Measurements from ENCODE around the gene ZNF783. TPM values are rescaled to one million over a fixed set of nuclear protein-coding genes. Genes with fewer than 3 reads are reported as not detected.

Gene ZNF783
- total RNA-seq, 1 donor from 2014 or later = 19.5 TPM

DNA sequence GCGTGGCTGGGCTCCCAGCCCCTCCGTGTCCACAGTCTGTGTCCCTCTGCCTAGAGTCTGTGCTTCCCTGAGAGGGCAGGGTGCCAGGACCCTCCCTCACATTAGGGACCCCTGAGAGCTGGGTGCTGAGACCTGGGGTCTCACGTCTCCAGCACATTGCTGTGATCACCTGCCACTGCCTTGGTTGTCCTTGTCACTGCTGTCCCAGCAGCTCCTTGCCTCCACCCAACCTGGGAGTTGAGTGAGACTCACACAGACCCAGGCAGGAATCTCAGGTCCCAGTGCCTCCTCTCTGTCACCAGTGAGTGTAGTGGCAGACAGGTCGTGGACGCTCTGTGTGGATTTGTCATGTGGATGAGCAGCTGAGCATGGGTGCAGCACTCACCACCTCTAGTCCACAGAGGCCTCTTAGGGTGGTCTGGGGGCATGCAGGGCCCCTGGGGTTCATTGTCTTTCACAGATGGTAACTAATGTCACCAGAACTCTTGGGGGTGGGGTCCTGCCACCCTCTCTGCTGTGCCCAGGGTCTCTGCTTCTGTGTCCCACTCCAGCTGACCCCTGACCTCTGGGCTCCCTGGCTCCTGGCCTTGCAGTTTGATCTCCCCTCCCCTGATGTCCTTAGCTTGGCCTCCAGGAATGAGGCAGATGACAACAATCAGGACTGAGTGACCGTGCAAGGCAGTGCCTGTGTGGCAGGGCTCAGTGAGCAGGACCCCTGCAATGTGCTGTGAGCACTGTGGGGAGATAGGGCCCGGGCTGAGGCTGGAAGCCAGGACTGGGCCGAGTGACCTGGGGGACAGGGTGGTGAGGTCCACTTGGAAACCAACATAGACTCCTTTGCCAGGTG, 18.9 kb downstream of the ZNF783 start:
- intact Hi-C loops (cut with micrococcal nuclease) = loop anchor here (10.0 kb wide), 1 partner anchor 136 kb away; the partner anchor contains the start of gene ZNF398

DNA sequence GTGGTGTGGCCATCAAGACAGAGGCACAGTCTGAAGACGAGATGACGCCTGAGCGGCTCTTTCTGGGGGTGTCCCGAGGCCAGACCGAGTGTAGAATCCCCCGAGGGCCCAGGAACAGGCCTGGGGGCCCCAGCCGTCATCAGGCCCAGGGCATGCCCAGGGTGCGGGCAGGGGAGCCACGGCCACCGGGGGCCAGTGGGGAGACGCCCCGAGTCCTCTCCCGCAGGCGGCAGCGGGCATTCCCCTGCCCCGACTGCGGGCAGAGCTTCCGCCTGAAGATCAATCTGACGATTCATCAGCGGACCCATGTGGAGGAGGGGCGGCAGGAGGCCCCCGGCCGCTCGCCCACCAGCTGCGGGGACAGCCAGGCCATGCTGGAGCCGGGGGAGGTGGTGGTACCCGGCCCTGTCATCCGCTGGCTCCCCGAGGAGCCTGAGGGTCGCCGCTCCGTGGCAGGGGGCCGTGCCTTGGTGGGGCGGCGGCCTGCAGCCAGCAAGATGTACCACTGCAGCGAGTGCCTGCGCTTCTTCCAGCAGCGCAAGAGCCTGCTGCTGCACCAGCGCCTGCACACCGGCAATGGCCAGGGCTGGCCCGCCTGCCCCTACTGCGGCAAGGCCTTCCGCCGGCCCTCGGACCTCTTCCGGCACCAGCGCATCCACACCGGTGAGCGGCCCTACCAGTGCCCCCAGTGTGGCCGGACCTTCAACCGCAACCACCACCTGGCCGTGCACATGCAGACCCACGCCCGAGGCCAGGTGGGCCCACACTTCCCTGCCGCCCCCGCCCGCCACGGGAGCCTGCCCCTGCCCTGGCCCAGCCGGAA, 19.7 kb downstream of the ZNF783 start:
- intact Hi-C loops (cut with micrococcal nuclease) = loop anchor here (10.0 kb wide), 1 partner anchor 137 kb away; the partner anchor contains the start of gene ZNF398

DNA sequence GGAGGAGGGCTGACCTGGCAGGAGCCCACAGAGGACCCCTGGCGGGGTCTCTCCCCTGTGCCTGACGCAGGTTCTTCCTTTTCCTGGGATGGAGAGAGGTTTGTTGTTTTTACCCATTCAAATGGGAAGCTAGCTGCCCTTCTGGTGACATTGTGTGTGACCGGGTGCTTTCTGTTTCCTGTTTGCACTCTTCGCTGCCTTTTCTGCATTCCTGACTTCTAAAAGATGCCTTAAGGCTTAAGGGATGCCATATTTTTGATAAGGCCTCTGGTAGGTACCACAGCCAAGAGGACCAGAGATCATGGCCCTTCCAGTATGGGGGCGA, 20.3 kb downstream of the ZNF783 start:
- intact Hi-C loops (cut with micrococcal nuclease) = loop anchor here (10.0 kb wide), 1 partner anchor 137 kb away; the partner anchor contains the start of gene ZNF398

DNA sequence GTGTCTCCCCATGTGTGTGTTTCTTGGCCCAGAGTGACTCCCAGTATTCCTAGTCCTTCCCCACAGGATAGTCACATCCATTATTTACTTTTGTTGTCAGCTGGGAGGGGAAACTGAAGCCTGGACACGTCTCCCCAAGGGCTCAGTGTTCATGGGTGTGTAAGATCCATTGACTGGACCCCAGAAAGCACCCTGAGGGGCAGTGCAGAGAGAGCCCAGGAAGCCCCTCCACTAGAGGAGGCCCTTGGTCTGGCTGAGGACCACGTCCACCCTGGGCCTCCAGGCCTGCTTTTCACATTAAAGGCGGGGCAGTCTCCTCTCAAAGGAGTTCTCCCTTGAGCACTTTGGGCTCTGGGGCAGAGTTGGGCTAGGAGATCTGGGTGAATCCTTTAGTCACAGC, 21.3 kb downstream of the ZNF783 start:
- intact Hi-C loops (cut with micrococcal nuclease) = loop anchor here (10.0 kb wide), 1 partner anchor 139 kb away; the partner anchor contains the start of gene ZNF398

DNA sequence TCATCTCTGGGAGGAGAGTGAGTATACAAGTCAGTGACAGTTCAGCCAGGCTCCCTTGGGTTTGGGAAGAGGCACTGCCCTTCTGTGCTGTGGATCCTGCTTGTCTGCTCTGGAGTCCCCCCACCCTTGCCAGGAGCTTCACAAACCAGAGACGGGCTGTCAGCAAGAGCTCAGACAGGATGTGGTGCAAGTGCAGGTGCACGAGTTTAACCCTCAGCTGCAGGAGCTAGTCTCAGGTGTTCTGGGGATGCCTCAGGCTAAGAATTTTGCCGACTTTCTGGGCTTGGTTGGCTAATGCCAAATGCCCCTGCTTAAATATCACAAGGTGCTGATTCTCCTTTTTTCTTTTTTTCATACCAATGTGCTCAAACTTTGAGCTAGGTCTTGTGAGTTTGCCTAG, 22.3 kb downstream of the ZNF783 start:
- intact Hi-C loops (cut with micrococcal nuclease) = loop anchor here (10.0 kb wide), 1 partner anchor 140 kb away; the partner anchor contains the start of gene ZNF398

DNA sequence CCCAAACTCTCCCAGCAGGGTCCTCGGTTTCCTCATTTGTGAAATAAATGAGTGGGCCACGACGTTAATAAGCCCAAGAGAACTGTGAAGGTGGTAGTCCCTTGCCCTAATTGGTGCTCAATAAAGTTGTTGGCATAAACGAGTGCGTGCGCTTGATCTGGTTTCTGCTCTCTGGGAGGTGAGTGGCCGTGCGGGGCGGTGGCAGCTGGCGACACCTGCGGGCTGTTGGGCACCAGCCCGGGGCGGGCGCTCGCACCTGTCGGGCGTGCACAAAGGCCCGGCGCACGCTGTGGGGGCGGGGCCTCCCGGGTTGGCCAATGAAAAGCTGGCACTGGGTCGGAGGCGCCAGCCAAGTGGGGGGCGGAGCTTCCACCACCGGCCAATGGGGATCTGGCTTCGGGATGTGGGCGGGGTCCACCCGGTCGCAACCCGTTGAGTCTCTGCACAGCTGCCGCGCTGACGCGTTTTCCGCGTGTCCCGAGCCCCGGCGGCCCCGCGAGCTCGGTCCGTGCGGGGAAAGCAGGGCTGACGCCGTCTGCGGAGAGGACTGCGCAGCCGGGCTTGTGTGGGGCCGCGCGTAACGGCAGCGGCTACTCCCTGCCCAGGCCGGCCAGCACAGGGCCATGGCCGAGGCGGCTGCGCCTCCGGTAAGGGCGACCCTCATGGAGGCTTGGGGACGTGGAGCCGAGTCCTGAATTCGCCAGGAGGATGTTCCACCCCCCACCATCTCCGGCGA, 23.0 kb downstream of the ZNF783 start:
- intact Hi-C loops (cut with micrococcal nuclease) = loop anchor here (1.0 to 10.0 kb wide), 8 partner anchors 23 to 429 kb away; partner anchors contain the start of genes ZNF212, ZNF282, ZNF398 and ZNF783

DNA sequence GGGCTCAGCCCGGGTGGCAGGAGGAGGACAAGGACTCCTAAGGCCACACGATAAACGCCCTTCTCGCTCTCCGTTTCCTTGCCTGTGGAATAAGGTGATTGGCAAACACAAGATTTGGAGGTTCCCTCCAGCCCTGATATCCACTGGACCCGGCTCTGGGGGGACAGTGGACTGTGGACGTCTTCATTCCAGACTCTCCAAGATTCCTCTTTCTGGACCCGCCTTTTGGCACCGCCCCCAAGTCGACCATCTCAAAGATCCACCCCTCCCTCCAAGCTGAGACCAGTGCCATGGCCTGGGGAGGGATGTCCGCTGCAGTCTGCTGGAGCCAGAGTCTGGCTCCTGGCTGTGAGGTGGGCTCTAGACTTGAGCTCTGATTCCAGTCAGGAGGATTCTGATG, 23.6 kb downstream of the ZNF783 start:
- intact Hi-C loops (cut with micrococcal nuclease) = loop anchor here (1.0 to 10.0 kb wide), 8 partner anchors 23 to 429 kb away; partner anchors contain the start of genes ZNF212, ZNF282, ZNF398 and ZNF783

DNA sequence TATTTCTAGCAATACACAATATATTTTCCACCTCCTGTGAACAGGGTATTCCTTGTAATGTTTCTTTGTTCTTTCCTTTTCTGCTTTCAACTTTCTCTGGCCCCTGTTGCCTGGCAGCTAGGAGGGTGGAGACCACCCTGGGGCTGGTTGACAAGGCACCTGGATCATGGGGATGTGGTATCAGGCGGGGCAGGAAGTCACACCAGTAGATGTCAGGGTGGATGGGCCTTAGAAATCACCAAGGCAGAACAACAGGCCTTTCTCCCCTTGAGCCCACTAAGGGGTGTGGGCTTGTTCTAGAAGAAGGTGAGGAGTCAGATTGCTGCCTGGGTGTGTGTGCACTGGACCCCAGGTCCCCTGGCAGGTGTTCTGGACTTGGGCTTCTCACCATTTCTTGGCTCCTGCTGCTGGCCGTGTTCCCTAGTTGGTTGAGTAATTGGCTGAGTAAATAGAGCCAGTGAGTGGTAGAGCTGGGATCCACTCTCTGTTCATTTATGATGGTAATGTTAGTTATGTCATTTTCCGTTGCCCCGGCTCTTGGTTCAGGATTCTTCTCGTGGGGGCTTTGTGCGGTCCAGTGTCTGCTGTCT, 24.9 kb downstream of the ZNF783 start:
- intact Hi-C loops (cut with micrococcal nuclease) = loop anchor here (10.0 kb wide), 1 partner anchor 142 kb away; the partner anchor contains the start of gene ZNF398

DNA sequence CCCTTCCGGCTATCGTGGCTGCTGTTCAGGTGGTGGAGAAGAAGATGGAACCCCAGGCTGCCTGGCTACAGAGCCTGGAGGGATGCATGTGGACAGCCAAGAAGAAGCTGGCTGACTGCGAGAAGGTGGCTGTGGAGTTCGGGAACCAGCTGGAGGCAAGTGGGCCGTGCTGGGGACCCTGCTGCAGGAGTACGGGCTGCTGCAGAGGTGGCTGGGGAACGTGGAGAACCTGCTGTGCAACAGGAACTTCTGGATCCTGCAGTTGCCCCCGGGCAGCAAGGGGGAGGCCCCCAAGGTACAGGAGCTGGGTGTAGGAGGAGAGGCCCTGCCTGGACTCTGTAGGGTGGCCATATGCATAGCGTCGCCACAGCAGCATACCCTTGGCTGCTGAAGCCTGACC, 25.6 kb downstream of the ZNF783 start:
- intact Hi-C loops (cut with micrococcal nuclease) = loop anchor here (10.0 kb wide), 1 partner anchor 143 kb away; the partner anchor contains the start of gene ZNF398

DNA sequence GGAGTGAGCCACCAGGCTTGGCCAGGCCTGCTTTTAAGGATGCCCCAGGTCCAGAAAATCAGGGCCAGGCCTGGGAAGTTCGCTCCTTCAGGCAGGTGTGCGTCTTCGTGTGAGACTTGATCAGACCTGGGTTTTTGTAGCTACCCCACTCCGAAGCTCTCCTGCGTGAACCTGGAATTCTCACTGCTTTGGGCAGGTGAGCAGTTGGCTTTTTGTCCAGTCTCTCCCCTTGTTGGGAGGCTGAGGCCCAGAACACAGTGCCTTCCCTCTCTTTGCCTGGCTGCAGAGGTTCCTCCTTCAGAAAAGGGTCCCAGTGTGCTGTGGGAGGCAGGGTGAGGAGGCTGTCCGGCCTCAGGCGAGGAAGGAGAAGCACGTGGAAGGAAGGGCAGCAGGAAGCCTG, 27.3 kb downstream of the ZNF783 start:
- intact Hi-C loops (cut with micrococcal nuclease) = loop anchor here (10.0 kb wide), 1 partner anchor 144 kb away; the partner anchor contains the start of gene ZNF398

DNA sequence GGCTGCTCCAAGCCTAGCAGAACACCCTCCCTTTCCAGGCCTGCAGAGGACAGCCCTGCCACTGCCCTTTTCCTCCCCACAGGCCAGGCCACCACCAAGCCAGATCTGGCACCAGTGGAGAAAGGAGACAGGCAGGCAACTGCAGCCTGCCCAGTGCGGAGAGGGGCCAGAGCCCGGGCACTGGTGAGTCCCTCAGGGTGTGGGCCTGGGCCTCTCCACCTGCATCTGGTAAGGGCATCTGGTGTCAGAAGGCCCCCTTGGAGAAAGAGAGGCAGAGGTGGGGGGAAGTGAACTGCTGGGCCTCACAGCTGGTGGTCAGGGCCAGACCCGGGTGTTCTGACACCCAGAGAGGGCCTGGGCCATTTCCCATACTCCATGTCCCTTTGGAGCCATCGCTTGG, 27.9 kb downstream of the ZNF783 start:
- intact Hi-C loops (cut with micrococcal nuclease) = loop anchor here (10.0 kb wide), 1 partner anchor 145 kb away; the partner anchor contains the start of gene ZNF398

DNA sequence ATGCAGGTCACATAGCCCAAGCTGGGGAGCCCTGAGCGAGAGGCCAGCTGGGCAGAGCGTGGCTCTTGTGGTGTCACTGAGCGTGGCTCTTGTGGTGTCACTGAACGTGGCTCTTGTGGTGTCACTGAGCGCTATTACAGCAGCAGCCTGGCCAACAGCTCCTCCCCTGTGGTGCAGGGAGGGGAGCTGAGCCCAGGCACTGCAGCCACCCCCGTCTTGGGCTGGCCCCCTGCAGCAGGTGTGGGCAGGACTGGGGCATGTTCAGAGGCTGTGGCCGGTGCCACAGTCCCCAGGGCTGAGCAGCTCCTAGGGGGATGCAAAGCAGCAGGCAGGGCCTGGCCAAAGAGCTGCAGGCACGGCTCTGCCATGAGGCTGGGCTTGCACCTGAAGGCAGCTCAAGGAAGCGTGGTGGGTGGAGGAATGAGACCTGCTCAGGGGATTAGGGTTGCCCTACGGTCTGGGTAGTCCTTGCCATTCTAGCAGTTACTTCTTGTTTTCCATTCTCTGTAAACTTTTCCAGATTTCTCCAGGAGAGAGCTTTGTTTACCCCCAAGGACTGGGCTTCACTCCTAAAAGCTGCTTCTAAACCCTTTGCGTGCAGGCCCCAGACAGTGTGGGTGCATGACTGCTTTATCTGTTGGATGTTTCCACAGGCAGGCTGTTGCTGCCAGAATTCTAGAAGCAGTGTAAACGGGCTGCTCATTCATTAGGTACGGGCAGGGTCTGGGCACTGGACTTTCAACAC, 29.2 kb downstream of the ZNF783 start:
- intact Hi-C loops (cut with micrococcal nuclease) = no loop called here

DNA sequence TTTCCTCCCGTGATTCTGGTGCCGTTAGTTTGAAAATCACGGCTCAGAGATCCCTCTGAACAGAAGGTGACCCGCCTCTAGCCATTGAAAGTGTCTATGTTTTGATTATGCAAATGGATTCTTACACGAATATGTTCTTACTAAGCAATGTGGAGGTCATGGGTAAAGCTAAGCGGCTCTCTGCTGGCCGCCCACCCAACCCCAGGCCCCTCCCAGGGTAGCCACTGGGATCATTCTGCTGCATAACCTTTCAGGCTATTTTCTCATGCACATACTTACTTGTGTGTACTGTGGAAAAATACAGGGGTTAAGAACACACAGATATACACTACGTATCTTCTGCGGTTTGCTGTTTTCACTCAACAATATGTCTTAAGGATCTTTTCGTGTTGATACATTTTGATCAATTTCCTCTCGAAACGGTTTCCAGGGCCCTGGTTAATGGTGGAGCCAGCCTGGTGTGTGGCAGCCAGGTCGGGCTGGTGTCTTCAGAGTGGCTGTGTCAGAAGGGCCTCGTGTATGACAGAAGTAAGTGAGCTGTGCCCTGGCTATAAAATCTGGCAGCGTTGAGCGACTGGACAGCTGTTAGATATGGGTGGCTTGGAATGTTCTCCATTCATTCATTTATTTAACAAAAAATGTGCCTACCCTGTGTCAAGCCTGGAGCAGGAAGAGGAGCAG, 29.9 kb downstream of the ZNF783 start:
- intact Hi-C loops (cut with micrococcal nuclease) = no loop called here

DNA sequence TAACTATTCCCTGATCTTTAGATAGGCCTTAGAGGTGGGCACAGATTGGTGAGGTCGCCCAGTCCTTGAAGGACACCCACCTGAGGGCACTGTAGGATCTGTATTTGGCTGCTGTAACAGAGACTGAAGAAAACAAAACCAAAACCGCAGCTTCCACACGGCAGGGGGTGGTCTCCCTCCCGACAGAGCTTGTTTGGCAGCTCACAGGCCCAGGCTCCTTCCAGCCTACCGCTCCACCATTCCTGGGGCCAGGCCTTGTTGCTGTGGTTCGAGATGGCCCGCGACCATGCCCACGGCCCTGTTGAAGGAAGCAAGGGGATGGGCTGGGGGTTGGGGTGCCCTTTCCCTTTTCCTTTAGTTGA, 30.4 kb downstream of the ZNF783 start:
- intact Hi-C loops (cut with micrococcal nuclease) = no loop called here

DNA sequence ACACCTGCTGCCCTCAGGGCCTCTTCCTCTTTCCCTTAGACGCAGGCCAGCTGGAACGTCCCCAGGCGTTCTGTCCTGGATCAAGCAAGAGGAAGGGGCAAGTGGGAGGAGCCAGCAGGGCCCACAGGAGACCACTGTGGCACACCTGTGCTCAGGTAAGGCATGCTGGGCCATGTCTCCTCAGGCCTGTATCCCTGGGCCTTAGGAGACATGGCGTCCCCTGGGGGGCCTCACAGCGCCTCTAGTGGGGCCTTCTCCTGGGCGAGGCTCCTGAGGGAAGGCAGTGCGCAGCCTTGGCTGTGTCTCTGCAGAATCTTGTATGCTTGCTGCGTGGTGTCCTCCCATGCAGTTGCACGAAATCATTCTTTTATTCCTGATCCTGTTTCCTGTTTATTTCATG, 31.3 kb downstream of the ZNF783 start:
- intact Hi-C loops (cut with micrococcal nuclease) = no loop called here

DNA sequence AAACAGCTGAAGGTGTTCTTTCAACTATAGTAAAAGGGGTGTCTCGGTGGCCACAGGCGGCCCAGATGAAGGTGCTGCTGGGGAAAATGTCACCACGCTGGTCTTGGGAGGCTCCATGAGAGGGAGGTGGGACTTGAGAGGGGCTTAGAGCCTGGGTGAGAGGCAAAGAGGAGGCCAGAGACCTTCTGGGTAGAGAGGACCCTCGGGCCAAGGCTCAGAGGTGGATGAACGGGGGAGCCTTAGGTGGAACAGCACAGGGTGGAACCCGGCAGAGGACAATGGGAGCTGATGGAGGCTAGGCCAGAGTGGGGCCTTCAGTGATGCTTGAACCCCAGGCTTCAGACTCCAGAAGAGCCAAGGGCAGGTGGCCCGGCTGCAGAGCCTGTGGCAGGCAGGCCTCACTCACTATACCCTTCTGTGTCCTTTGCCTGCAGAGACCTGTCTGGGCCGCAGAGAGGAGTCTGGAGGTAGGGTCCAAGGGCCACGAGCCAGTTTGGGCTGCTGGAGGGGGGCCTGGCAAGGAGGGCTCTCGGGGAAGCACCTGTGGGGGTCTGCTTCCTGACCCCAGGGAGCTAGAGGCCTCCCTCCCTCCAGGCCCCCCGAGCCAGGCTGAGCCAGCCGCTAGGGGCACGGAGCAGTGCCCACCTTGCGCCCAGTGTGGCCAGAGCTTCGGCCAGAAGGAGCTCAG, 32.1 kb downstream of the ZNF783 start:
- intact Hi-C loops (cut with micrococcal nuclease) = no loop called here

DNA sequence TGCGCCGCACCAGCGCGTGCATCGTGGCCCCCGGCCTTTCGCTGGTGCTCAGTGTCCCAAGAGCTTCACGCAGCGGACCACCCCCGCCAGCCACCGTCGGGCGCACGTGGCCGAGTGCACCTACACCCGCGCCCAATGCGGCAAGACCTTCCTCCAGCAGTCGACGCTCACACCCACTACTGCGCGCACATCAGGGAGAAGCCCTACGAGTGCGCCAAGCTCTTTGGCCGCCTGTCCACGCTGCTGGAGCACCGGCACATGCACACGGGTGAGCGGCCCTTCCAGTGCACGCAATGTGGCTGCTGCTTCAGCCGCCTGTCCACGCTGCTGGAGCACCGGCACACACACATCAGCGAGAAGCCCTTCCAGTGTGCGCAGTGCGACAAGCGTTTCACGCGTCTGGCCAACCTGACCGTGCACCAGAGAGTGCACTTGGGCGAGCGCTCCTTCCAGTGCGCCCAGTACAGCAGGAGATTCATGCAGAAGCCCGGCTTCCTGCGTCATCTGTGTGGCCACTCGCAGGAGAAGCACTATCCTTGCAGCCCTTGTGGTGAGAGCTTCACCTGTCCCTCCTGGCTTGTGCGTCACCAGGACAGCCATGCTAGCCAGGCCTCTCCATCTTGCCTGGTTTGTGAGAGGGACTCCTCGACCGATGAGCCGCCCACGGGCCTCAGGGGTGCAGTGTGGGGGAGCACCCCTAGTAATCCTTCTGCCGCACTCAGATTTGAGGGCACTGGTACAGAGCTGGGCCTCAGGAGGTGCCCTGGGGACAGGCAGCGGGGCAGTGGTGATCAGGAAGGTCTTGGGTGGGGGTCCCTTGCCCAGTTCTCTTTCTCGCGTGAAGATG, 32.9 kb downstream of the ZNF783 start:
- intact Hi-C loops (cut with micrococcal nuclease) = no loop called here

DNA sequence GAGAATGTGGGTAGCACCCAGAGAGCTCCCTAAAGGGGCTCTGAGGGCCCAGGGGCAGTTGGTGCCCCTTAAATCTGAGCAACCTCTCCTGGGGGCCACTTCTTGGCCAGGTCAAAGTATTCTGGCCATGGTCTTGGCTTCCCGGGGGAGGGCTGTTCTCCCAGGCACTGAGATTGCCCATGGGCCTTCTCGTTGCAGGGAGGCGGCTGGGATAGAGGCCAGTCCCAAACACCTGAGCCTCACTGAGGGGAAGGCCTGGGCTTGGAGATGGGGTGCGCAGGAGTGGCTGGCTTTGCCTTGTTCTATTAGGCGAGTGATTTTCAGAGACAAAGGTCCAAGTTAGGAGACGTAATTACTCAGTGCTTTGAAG, 33.5 kb downstream of the ZNF783 start:
- intact Hi-C loops (cut with micrococcal nuclease) = no loop called here

Data from T-helper 2 cell treated with Interferon-gamma antibody and Interleukin-4, amounts not matched to agents 100 ng/mL and 5 ng/mL, for 36 hours (primary cell).